ENCODE measurements around the gene CNPY4.

Gene CNPY4

DNA sequence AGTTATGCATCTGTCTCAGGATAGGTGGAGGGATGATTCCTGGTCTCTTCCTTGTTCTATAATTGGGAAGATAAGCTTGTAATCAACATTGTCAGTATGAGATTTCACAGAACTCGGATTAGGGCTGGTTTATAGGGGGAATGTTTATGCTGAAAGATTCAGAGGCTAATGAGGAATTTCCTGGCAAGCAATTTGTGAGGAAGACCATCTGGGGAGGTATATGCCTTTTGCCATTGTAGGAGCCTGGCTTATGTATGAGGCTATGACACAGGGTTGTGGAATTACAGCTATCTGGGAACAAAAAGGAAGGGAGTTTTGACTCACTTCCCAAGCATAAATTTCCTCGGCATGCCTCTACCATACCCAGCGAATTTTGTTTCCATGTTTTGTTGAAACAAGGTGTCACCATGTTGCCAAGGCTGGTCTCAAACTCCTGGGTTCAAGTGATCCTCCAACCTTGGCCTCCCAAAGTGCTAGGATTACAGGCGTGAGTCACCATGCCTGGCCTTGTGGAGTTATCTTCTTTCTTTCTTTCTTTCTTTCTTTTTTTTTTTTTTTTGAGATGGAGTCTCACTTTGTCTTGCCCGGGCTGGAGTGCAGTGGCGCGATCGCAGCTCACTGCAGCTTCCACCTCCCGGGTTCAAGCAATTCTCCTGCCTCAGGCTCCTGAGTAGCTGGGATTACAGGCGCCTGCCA, 32.2 kb upstream of the CNPY4 start:
- no peak for DNase-seq (ENCODE audit: low read depth)
- no peak overlapping the region for H3K4me3 ChIP-seq (ENCODE audit: low read depth, low read length)
- TF ChIP-seq, protein P1, sequence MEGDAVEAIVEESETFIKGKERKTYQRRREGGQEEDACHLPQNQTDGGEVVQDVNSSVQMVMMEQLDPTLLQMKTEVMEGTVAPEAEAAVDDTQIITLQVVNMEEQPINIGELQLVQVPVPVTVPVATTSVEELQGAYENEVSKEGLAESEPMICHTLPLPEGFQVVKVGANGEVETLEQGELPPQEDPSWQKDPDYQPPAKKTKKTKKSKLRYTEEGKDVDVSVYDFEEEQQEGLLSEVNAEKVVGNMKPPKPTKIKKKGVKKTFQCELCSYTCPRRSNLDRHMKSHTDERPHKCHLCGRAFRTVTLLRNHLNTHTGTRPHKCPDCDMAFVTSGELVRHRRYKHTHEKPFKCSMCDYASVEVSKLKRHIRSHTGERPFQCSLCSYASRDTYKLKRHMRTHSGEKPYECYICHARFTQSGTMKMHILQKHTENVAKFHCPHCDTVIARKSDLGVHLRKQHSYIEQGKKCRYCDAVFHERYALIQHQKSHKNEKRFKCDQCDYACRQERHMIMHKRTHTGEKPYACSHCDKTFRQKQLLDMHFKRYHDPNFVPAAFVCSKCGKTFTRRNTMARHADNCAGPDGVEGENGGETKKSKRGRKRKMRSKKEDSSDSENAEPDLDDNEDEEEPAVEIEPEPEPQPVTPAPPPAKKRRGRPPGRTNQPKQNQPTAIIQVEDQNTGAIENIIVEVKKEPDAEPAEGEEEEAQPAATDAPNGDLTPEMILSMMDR (IDR thresholded peaks at IDR 0.05; ENCODE audit: insufficient read depth, low read depth, low read length, missing control alignments), result no peak

DNA sequence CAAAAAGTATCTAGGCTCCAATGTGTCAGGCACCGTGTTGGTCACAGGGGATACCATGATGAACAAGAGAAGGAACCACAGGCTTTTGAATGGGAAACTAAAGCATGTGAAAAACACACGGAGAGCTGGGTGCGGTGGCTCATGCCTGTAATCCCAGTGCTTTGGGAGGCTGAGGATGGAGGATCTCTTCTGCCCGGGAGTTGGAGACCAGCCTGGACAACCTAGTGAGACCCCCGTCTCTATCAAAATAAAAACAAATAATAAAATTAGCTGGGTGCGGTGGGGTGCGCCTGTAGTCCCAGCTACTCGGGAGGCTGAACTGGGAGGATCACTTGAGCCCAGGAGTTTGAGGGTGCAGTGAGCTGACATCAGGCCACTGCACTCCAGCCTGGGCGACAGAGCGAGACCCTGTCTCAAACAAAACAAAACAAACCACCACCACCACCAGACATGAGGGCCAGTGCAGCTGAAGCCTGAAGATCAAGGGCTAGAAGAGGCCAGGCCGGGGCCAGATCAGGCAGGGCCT, 31.3 kb upstream of the CNPY4 start:
- no peak for DNase-seq (ENCODE audit: low read depth)
- TF ChIP-seq, protein P1 (IDR thresholded peaks at IDR 0.05; ENCODE audit: insufficient read depth, low read depth, low read length, missing control alignments), result no peak
- H3K4me3 ChIP-seq (ENCODE audit: low read depth, low read length), result peak overlapping the region; percentile 88

DNA sequence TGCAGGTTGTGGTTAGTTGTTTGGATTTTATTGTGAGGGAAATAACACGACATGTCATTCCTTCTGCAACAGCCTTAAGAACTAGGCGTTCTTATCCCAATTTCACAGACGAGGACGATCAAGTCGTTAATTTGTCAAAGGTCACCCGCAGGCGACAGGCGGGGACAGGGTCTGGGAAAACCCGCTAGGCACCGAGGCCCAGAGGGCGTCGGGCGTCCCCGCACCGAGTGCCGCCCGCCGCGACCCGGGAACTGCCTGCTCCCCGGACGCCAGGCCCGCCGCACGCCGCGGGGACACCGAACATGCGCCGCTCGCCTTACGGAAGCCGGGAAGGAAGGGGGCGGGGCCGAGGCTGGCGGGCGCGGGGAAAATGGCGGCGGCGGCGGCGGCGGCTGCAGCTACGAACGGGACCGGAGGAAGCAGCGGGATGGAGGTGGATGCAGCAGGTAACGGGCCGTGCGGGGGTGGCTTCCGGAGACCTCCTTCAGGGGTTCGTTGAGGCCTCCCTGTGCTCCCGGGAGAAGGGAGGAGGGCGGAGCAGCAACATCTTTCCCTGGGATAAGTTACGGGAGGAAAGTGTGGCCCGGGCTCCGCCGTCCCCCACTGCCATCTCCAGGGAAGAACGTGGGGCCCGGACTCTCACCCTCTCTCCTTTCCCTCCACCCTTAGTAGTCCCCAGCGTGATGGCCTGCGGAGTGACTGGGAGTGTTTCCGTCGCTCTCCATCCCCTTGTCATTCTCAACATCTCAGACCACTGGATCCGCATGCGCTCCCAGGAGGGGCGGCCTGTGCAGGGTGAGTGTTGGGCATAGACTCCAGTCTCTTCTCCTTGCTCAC, 30.6 kb upstream of the CNPY4 start, which contains the start of gene COPS6:
COPS6 (plus strand) TSS at position 349 of the 837 bp plus-strand sequence; CDS start at position 371, 22 bp downstream.
- peak; percentile 90 for DNase-seq (ENCODE audit: low read depth)
- TF ChIP-seq, protein P1 (IDR thresholded peaks at IDR 0.05; ENCODE audit: insufficient read depth, low read depth, low read length, missing control alignments), result no peak
- H3K4me3 ChIP-seq (ENCODE audit: low read depth, low read length), result peak within 1 kb of the TSS; percentile 88

DNA sequence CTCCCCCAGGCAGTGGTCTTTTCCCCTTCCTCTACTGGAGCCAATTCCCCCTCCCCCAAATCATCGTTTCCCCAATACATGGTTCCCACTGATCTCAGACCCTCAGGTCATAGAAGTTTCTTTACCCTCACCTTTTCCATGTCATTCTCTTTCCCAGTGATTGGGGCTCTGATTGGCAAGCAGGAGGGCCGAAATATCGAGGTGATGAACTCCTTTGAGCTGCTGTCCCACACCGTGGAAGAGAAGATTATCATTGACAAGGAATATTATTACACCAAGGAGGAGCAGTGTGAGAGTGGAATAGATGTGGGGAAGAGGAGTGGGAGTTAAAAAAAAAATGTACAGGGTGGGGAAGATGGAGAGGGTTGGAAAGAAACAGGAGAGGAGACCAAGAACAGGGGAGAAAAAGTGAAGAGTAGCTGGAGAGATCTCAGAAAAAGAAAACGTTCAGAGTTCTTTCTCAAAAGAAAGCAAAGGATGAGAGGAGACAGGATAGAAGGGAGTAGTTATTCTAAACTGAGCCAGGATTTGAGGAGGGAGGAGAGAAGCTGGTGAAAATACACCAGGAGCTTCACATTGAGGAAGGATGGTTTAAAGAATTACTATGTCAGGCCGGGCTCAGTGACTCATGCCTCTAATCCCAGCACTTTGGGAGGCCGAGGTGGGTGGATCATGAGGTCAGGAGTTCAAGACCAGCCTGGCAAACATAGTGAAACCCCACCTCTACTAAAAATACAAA, 29.8 kb upstream of the CNPY4 start:
- TF ChIP-seq, protein P1 (IDR thresholded peaks at IDR 0.05; ENCODE audit: insufficient read depth, low read depth, low read length, missing control alignments), result no peak
- peak overlapping the region; percentile 88 for H3K4me3 ChIP-seq (ENCODE audit: low read depth, low read length)
- no peak for DNase-seq (ENCODE audit: low read depth)

DNA sequence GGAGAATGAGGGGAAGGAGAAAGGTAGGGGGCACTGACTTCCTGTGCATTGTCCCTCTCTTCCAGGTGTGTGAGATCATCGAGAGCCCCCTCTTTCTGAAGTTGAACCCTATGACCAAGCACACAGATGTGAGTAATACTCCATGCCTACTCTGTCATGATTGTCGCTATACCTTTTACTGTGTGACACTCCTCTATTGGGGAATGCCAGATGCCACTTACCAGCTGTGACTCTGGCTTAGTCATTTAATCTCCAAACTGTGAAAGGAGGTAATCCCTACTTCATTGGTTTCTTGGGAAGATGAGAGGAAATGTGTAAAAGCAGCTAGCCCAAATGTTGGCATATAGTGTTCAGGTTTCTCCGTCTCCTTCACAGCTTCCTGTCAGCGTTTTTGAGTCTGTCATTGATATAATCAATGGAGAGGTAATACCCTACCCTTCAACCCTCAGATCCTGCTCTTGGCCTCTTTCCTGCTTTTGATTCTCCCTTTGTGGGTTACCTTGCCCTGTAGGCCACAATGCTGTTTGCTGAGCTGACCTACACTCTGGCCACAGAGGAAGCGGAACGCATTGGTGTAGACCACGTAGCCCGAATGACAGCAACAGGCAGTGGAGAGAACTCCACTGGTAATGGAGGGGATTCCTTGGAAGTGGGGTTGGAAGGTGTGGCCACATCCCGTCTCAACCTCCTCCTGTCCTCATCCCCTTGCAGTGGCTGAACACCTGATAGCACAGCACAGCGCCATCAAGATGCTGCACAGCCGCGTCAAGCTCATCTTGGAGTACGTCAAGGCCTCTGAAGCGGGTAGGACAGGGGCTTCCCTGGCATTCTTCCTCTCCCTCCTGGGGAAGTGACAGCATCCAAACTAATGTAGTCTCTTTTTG, 28.7 kb upstream of the CNPY4 start:
- H3K4me3 ChIP-seq (ENCODE audit: low read depth, low read length), result no peak overlapping the region
- no peak for DNase-seq (ENCODE audit: low read depth)
- TF ChIP-seq, protein P1 (IDR thresholded peaks at IDR 0.05; ENCODE audit: insufficient read depth, low read depth, low read length, missing control alignments), result no peak
